ENCODE measurements around the gene PITRM1.

DNA sequence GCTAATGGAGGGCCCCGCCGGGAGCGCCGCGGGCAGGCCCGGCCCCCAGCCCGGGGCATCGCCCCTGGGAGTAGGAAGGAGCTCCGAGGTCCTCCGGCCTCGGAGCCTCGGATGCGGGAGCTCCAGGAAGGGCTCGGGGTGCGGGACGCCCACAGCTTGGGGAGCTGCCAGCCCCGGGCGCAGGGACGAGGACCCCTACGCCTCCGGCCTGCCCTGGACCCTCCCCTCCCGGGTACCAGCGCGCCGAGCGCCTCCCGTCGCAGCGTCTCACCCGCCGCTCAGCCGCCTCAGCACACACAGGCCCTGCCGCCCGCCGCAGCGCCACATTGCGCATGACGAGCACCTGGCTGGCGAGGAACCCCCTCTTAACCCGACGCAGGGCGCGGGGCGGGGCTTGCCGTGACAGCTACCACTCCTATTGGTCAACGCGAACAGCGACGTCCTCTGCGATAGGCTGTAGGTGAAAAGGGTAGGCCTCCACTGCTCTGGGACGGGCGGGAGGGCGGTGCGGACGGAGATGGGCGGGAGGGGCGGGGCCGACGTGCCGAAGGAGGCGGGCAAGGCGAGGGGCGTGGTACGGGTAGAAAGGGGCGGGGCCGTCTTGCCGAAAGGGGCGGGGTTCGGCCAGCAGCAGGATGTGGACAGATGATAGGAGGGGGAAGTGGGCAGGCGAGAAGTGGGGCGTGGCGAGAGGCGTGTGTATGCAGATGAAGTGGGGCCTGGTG, at the start of gene PITRM1:
- TF ChIP-seq CTCF (IDR thresholded peaks at IDR 0.05) (no peak), POLR2A (IDR thresholded peaks at IDR 0.05) (peak; percentile 94 to 96)
